Esophagus squamous epithelium (tissue), 5 donors: ENCODE results near the gene ATM. TPM values are rescaled to one million over a fixed set of nuclear protein-coding genes. Genes with fewer than 3 reads are reported as not detected.

Experiments used
- DNase-seq: peaks from one replicate; lab custom pipeline; 2025; lab: John Stamatoyannopoulos, UW
- H3K27ac ChIP-seq, 4 donors: fragments of 200-600 bp; sonication (generic); one replicate each; pipeline ENCODE4 v1.5.1; 2016 to 2019; ENCODE audit warnings: mild to moderate bottlenecking in 1 of 4
- H3K27me3 ChIP-seq, 4 donors: fragments of 200-600 bp; sonication (generic); 1 replicate in 3 of 4; 2 replicates in 1 of 4; pipeline versions ENCODE4 v1.5.1 to v1.6.0; 2017 to 2021; ENCODE audit warnings: antibody characterized with exemption in 1 of 4
- H3K36me3 ChIP-seq, 3 donors: fragments of 200-600 bp; sonication (generic); one replicate each; pipeline ENCODE4 v1.5.1; 2016 to 2019
- H3K4me1 ChIP-seq, 3 donors: fragments of 200-600 bp; sonication (generic); one replicate each; pipeline ENCODE4 v1.5.1; 2017 to 2019
- H3K4me3 ChIP-seq, 4 donors: fragments of 200-600 bp; sonication (generic); 1 replicate in 3 of 4; 2 replicates in 1 of 4; pipeline ENCODE4 v1.5.1; 2016 to 2019; ENCODE audit warnings: mild to moderate bottlenecking in 2 of 4, moderate library complexity in 1 of 4
- H3K9me3 ChIP-seq, 3 donors: fragments of 200-600 bp; sonication (generic); one replicate each; pipeline ENCODE4 v1.5.1; 2016 to 2019
- POLR2A ChIP-seq, 4 donors: fragments of 450-650 bp; IDR thresholded peaks; one replicate each; pipeline ENCODE4 v1.6.1; 2017; ENCODE audit warnings: antibody characterized with exemption in 4 of 4, mild to moderate bottlenecking in 4 of 4, moderate library complexity in 3 of 4
- WGBS, 2 donors: methylation state at CpG; one replicate each; pipeline ENCODE4 v1.1.5; 2018; 5-methylcytosine and 5-hydroxymethylcytosine counted together
- intact Hi-C: fragments of 100-400 bp; cut with DNase I; formaldehyde crosslinking; loops from one replicate; pipeline ENCODE4 v1.15.0; 2022
- total RNA-seq, 4 donors: library from RNA; depleted of rRNA; stranded (reverse); fragments of >200 nt; gene quantifications; one replicate each; pipeline ENCODE4 v1.1.0, GENCODE V29; 2016
- TF ChIP-seq, protein P1 (sequence below), 6 experiments: fragments of 450-650 bp in 4 of 6; fragments of 200-600 bp in 2 of 6; sonication (generic) in 2 of 6; IDR thresholded peaks; one replicate each; pipeline ENCODE4 v1.5.1; 2016 to 2019; ENCODE audit warnings: antibody characterized with exemption in 6 of 6, mild to moderate bottlenecking in 4 of 6, moderate library complexity in 4 of 6
- donor health status: DM: yes; HTN: yes; CAD: no.

ATM gene
- total RNA-seq, 4 donors from 2014 or later: 13.9 to 52.6 (median 21.7) TPM

- Histone ChIP-seq H3K4me3 (no peak overlapping the region), H3K27me3 (no peaks in the 10 kb centered on the region), H3K36me3 (peaks cover 7 to 64% (median 8%) of the 10 kb centered on the region in 3 donors), H3K4me1 (peaks cover 0 to 5% (median 0%) of the 10 kb centered on the region in 3 donors), H3K9me3 (peaks cover 0 to 32% (median 0%) of the 10 kb centered on the region in 3 donors), H3K27ac (no peak overlapping the region)
- WGBS, 2 donors: 87 to 93% methylated on average over 4 of the region's 4 CpGs
- intact Hi-C loops: no loop called here
- TF ChIP-seq, protein P1, sequence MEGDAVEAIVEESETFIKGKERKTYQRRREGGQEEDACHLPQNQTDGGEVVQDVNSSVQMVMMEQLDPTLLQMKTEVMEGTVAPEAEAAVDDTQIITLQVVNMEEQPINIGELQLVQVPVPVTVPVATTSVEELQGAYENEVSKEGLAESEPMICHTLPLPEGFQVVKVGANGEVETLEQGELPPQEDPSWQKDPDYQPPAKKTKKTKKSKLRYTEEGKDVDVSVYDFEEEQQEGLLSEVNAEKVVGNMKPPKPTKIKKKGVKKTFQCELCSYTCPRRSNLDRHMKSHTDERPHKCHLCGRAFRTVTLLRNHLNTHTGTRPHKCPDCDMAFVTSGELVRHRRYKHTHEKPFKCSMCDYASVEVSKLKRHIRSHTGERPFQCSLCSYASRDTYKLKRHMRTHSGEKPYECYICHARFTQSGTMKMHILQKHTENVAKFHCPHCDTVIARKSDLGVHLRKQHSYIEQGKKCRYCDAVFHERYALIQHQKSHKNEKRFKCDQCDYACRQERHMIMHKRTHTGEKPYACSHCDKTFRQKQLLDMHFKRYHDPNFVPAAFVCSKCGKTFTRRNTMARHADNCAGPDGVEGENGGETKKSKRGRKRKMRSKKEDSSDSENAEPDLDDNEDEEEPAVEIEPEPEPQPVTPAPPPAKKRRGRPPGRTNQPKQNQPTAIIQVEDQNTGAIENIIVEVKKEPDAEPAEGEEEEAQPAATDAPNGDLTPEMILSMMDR (IDR thresholded peaks at IDR 0.05): no peak
- TF ChIP-seq POLR2A (IDR thresholded peaks at IDR 0.05): no peak
- DNase-seq: no peak
These were observed 17.9 kb upstream of the ATM start for GRCh38 chr11:108204929-108205499.

DNA sequence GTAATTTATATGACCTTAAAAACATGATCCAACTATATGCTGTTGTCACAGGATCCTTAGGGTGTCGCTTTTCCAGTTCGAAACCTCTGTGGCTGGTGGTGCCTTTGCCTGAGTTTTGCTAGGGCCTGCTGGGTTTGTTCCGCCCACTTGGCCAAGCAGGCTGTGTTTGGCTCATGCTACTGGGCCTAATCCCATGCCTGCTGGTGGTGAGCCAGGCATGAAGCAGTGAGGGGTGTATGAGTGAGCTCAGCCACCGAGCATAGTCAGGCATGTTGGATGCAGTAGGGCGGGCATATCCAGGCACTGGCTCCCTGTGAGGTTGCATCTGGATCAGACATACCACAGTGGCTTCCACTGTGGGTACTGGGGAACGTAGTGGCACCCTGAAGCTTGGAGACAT, 16.7 kb upstream of the ATM start:
- intact Hi-C loops: no loop called here
- no peak overlapping the region for H3K4me3 ChIP-seq
- H3K27me3 ChIP-seq: no peaks in the 10 kb centered on the region
- peaks cover 0 to 32% (median 0%) of the 10 kb centered on the region in 3 donors for H3K9me3 ChIP-seq
- no peak overlapping the region for H3K27ac ChIP-seq
- no peak for TF ChIP-seq POLR2A (IDR thresholded peaks at IDR 0.05)
- TF ChIP-seq, protein P1 (IDR thresholded peaks at IDR 0.05): no peak
- H3K4me1 ChIP-seq: no peaks in the 10 kb centered on the region
- H3K36me3 ChIP-seq: peaks cover 7 to 75% (median 8%) of the 10 kb centered on the region in 3 donors
- WGBS, 2 donors: 89 to 93% methylated on average over 3 of the region's 6 CpGs
- DNase-seq: no peak

DNA sequence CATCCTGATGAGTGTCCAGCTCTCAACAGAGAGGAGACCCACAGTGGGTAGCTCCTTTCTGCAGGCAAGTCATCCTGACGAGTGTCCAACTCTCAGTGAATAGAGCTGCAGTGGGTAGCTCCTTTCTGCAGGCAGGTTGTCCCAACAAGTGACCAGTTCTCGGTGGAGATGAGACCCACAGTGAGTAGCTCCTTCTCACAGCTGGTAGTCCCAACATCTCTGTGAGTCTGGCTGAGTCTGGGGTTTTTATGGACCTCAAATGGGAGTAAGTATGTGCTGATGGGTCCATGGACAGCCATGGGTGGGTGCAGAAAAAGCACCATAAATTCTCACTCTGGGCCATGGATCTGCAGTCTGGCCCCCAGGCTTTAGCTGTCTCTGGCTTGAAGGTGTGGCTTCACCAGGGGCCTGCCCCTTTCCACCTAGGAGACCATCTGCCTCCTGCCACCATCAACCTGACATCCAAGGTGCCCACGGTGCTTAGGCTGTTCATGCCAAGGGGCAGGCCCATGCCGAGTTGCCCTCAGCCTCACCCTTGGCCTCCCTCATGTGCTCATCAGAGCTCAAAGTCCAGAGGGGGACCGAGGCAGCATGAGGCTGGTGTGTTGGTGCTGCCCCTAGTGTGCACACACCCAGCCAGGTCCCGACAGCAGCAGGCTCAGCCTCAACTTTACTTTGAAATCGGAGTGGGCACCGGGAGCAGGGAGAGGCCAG, 15.7 kb upstream of the ATM start:
- DNase-seq: no peak
- Histone ChIP-seq H3K9me3 (peaks cover 0 to 32% (median 0%) of the 10 kb centered on the region in 3 donors), H3K4me1 (no peaks in the 10 kb centered on the region), H3K36me3 (peaks cover 7 to 84% (median 8%) of the 10 kb centered on the region in 3 donors), H3K27me3 (no peaks in the 10 kb centered on the region), H3K4me3 (no peak overlapping the region), H3K27ac (no peak overlapping the region)
- 64 to 100% methylated on average over 1 to 2 of the region's 8 CpGs for WGBS, 2 donors
- intact Hi-C loops: no loop called here
- TF ChIP-seq, protein P1 (IDR thresholded peaks at IDR 0.05): no peak
- TF ChIP-seq POLR2A (IDR thresholded peaks at IDR 0.05): no peak

DNA sequence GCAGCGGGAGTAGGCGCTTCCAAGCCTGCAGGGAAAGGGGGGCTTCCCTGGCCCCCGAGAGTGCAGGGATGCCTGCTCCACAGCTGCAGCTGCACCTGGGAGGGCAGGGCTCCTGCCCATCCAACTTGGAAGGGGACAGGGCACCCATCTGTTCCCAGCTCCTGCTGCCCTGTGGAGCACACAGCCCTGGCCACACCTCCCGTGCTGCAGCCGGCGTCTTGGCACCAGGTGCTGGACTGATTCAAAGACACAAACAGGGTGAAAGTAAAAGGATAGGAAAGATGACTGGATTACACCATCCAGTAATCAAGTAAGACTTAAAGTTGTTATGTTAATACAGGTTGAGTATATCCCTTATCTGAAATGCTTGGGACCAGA, 15.2 kb upstream of the ATM start:
- no peak overlapping the region for H3K27ac ChIP-seq
- no peaks in the 10 kb centered on the region for H3K4me1 ChIP-seq
- WGBS, 2 donors: 96 to 100% methylated on average over 1 to 5 of the region's 6 CpGs
- no peak for DNase-seq
- H3K4me3 ChIP-seq: no peak overlapping the region
- H3K9me3 ChIP-seq: peaks cover 0 to 32% (median 0%) of the 10 kb centered on the region in 3 donors
- TF ChIP-seq, protein P1 (IDR thresholded peaks at IDR 0.05): no peak
- peaks cover 7 to 89% (median 8%) of the 10 kb centered on the region in 3 donors for H3K36me3 ChIP-seq
- H3K27me3 ChIP-seq: no peaks in the 10 kb centered on the region
- intact Hi-C loops: no loop called here

GRCh38 chr11:108210441-108210840, 12.4 kb upstream of the ATM start:
- no peaks in the 10 kb centered on the region for H3K4me1 ChIP-seq
- peaks cover 7 to 82% (median 8%) of the 10 kb centered on the region in 3 donors for H3K36me3 ChIP-seq
- H3K4me3 ChIP-seq: no peak overlapping the region
- no peak for DNase-seq
- no peaks in the 10 kb centered on the region for H3K27me3 ChIP-seq
- TF ChIP-seq POLR2A (IDR thresholded peaks at IDR 0.05): no peak
- 87 to 88% methylated on average over 1 of the region's 1 CpG for WGBS, 2 donors
- H3K9me3 ChIP-seq: peaks cover 0 to 18% (median 0%) of the 10 kb centered on the region in 3 donors
- intact Hi-C loops: no loop called here
- H3K27ac ChIP-seq: no peak overlapping the region
